AG04450 (cell line): ENCODE data around the gene CLMN. TPM values are rescaled to one million over a fixed set of nuclear protein-coding genes. Genes with fewer than 3 reads are reported as not detected.

ENCODE experiments used
- CTCF ChIA-PET: fragments of 300-600, 350-600 bp; formaldehyde crosslinking; extraction: SDS; loops from one replicate; lab custom pipeline; 2022; ENCODE audit warnings: antibody characterized with exemption, inconsistent platforms; lab: Charles Lee
- POLR2A ChIA-PET: fragments of 350-600 bp; formaldehyde crosslinking; extraction: SDS; loops from one replicate; lab custom pipeline; 2021; ENCODE audit warnings: antibody characterized with exemption, inconsistent platforms; lab: Yijun Ruan, JAX
- DNase-seq: peaks from one replicate; pipeline ENCODE4 v3.0.0-alpha.2; 2011; ENCODE audit warnings: low read depth, low spot score
- H3K27ac ChIP-seq: one replicate; pipeline ENCODE4 v1.5.1; 2012; ENCODE audit warnings: low read depth, low read length, control low read depth
- H3K27me3 ChIP-seq: one replicate; pipeline ENCODE4 v1.6.0; 2012; ENCODE audit warnings: low read length; ENCODE audit not compliant: control insufficient read depth, insufficient read depth
- H3K4me3 ChIP-seq: 2 replicates; pipeline ENCODE4 v1.5.1; 2011; ENCODE audit warnings: mild to moderate bottlenecking, low read depth, low read length, control low read depth
- H3K9me3 ChIP-seq: 2 replicates; pipeline ENCODE4 v1.5.1; 2012; ENCODE audit warnings: low read length; ENCODE audit not compliant: control insufficient read depth, insufficient read depth
- polyA plus RNA-seq: library from polyadenylated mRNA; depleted of rRNA; stranded (reverse); fragments of >200 nt; gene quantifications from 2 replicates; pipeline ENCODE4 v1.2.3, GENCODE V29; 2011
- TF ChIP-seq, protein P1 (sequence below): IDR thresholded peaks from 2 replicates; pipeline ENCODE4 v1.5.1; 2011; ENCODE audit warnings: low read depth, low read length, control low read depth, inconsistent platforms

CLMN gene
- polyA plus RNA-seq, 1 experiment = 0.09 TPM

DNA sequence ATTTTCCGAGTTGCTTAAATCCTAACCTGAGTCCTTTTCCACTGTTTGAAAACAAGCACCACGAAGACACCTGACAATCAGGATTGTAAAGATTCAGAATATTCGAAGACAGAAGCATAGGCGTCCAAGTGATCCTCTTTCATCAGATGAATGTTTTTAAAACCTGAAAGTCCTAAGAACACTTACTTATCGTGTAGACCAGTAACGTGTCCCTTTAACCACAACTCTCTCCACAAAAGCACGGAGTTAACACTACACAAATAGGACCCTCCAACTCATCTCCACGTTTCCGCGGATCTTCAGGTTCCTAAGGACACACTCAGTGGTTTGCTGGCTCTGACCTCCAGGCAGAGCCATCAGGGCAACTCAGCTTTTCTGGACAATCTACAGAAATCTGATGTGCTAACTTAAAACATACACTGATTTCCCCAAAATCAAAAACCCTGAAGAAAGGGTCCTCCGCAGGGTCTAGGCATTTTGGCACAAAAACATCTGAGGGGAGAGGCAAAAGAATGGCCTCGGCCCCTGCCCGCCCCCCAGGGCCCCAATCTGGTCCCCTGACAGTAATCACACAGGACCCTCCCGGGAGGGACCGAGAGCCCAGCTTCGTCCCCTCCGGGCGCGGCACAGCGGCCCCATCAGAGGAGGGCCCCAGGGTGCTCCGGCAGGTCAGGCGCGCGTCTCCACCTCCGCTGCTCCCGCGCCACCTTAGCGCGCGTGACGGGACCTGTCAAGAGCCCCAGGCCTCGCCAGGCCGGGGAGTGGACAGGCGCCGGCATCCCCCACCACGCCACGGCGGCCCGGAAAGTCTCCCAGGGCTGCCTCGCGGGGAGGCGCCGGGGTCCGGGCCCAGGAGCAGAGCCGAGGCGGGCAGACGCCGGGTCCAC lies 163.3 kb downstream of the CLMN start:
- Histone ChIP-seq H3K27ac (no peak overlapping the region), H3K9me3 (no peaks in the 10 kb centered on the region; the same call in 1 of the 2 replicates), H3K4me3 (peak overlapping the region; percentile 69), H3K27me3 (no peaks in the 10 kb centered on the region)
- ChIA-PET POLR2A (no interaction called here), CTCF (interaction anchor here (0.8 kb wide), 1 partner anchor 55 kb away, joined by 3 read pairs; no protein-coding TSS in a partner anchor)
- TF ChIP-seq, protein P1, sequence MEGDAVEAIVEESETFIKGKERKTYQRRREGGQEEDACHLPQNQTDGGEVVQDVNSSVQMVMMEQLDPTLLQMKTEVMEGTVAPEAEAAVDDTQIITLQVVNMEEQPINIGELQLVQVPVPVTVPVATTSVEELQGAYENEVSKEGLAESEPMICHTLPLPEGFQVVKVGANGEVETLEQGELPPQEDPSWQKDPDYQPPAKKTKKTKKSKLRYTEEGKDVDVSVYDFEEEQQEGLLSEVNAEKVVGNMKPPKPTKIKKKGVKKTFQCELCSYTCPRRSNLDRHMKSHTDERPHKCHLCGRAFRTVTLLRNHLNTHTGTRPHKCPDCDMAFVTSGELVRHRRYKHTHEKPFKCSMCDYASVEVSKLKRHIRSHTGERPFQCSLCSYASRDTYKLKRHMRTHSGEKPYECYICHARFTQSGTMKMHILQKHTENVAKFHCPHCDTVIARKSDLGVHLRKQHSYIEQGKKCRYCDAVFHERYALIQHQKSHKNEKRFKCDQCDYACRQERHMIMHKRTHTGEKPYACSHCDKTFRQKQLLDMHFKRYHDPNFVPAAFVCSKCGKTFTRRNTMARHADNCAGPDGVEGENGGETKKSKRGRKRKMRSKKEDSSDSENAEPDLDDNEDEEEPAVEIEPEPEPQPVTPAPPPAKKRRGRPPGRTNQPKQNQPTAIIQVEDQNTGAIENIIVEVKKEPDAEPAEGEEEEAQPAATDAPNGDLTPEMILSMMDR = no peak
- no peak for DNase-seq

DNA sequence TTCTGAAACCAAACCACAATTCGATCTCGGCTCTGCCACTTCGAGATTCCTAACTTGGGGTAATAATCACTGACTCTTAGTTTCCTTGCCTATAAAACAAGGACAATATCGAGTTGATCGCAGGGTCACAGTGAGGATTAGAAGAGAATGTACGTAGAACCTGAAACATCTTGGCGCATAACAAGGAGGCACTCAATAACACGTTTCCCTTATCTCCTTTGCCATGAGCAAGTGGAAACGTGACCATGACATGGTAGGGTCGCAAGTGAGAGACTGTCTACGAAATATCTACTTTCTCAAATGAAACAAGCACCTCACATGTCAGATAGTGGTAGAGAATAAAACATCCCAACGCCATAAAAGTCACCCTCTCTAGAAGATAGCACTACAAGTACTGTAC lies 164.7 kb downstream of the CLMN start:
- H3K27ac ChIP-seq = no peak overlapping the region
- POLR2A ChIA-PET = no interaction called here
- no peaks in the 10 kb centered on the region; the same call in 1 of the 2 replicates for H3K9me3 ChIP-seq
- TF ChIP-seq, protein P1 = no peak
- H3K27me3 ChIP-seq = no peaks in the 10 kb centered on the region
- CTCF ChIA-PET = interaction anchor here (0.6 to 0.8 kb wide), 4 partner anchors 37 to 164 kb away, joined by 3 to 4 read pairs (median 3); no protein-coding TSS in a partner anchor
- peak overlapping the region; percentile 15; the same call in 1 of the 2 replicates for H3K4me3 ChIP-seq
- DNase-seq = no peak

DNA sequence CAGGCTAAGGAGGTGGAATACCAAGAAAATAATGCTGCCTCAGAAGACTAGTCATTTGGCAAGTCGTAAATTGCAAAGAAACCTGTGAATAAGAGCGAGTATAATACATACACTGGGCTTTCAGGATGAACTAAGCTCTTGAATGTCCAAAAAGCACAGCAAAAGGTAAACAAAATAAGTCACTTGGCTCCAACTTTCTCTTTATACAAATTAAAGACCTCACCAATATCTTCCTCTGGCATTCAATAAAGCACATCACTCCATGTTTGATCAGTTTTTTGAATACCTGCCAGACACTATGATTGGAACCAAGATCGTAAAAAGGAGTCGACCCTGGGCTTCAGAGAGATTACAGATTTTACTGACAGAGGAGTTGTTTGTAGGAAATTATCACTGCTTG lies 165.8 kb downstream of the CLMN start:
- ChIA-PET CTCF (interaction anchor here (0.9 kb wide), 1 partner anchor 21 kb away, joined by 3 read pairs; no protein-coding TSS in a partner anchor), POLR2A (no interaction called here)
- DNase-seq = no peak
- TF ChIP-seq, protein P1 = no peak
- no peaks in the 10 kb centered on the region; the same call in 1 of the 2 replicates for H3K9me3 ChIP-seq
- H3K27me3 ChIP-seq = no peaks in the 10 kb centered on the region
- H3K4me3 ChIP-seq = no peak overlapping the region
- no peak overlapping the region for H3K27ac ChIP-seq

DNA sequence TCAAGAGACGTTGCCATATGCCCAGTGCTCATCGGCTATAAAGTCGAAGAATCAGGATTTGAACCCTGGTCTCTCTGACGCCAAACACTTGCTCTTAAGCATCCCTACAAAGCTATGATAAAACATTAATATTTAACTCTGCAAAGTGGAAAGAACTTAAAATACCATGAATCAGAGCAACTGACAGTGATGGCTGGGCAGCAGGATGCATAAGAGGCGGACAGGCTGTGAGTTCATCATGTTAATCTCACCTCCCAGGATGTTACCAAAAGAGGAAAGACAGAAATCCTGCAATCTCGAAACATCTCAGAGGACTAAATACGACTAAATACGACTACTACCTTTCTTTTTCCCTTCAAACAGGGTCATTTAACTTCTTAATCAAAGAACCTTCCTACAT lies 168.1 kb downstream of the CLMN start:
- CTCF ChIA-PET = interaction anchor here (0.7 kb wide), 1 partner anchor 188 kb away, joined by 3 read pairs; no protein-coding TSS in a partner anchor
- POLR2A ChIA-PET = interaction anchor here (0.7 kb wide), 1 partner anchor 16 kb away, joined by 3 read pairs; no protein-coding TSS in a partner anchor
- H3K9me3 ChIP-seq = no peaks in the 10 kb centered on the region
- no peaks in the 10 kb centered on the region for H3K27me3 ChIP-seq
- H3K27ac ChIP-seq = no peak overlapping the region
- H3K4me3 ChIP-seq = no peak overlapping the region
- DNase-seq = no peak
- TF ChIP-seq, protein P1 = no peak

DNA sequence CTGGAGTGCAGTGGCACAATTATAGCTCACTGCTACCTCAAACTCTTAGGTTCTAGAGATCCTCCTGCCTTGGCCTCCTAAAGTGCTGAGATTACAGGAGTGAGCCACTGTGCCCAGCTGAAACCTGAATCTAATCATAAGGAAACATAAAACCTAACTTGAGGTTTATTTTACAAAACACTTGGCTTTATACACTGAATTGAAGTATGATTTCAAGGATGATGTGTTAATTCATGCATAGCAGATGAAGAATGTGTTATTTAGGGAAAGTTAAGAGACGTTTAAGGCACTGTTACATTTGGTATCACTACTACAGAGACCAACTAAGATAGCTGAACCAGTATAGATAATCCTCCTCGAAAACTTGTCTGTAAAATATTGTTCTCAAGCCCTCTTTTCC lies 168.8 kb downstream of the CLMN start:
- CTCF ChIA-PET = interaction anchor here (0.7 kb wide), 1 partner anchor 189 kb away, joined by 3 read pairs; no protein-coding TSS in a partner anchor
- POLR2A ChIA-PET = interaction anchor here (0.7 kb wide), 1 partner anchor 15 kb away, joined by 3 read pairs; no protein-coding TSS in a partner anchor

More for the DNA sequence above, 168.8 kb downstream of the CLMN start:
- DNase-seq = no peak
- H3K9me3 ChIP-seq = no peaks in the 10 kb centered on the region; the same call in 1 of the 2 replicates
- no peak overlapping the region for H3K4me3 ChIP-seq
- TF ChIP-seq, protein P1 = no peak
- H3K27me3 ChIP-seq = no peaks in the 10 kb centered on the region
- H3K27ac ChIP-seq = no peak overlapping the region
